Measurements from ENCODE around the gene IL6R.

IL6R gene

DNA sequence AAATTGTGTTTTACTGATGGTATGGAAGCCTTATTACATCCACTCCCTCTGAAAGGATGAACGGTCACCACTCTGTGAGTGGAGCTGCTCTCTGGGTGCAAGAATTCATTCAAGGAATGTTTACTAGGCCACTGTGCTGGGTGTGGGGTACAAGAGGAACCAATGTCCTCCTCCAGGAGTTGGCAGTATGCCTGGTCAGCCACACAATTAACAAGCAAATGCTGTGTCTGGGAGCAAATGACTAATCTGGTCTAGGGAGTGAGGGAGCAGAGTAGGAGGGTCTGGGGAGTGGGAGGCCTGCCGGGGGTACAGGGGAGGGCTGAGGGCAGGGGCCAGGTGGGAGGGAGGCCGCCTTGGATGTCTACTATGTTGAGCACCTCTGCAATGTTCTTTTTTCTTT is 69.7 kb downstream of the IL6R start:
- Mint-ChIP-seq H3K27me3 (ENCODE audit: low read depth) (no peaks in the 10 kb centered on the region), H3K36me3 (ENCODE audit: low read depth) (no peaks in the 10 kb centered on the region), H3K4me1 (peaks cover 11% of the 10 kb centered on the region), H3K4me3 (no peak overlapping the region), H3K27ac (peak overlapping the region; percentile 50 to 80 (median 61)), H3K9me3 (no peaks in the 10 kb centered on the region)
- TF ChIP-seq, protein P1, sequence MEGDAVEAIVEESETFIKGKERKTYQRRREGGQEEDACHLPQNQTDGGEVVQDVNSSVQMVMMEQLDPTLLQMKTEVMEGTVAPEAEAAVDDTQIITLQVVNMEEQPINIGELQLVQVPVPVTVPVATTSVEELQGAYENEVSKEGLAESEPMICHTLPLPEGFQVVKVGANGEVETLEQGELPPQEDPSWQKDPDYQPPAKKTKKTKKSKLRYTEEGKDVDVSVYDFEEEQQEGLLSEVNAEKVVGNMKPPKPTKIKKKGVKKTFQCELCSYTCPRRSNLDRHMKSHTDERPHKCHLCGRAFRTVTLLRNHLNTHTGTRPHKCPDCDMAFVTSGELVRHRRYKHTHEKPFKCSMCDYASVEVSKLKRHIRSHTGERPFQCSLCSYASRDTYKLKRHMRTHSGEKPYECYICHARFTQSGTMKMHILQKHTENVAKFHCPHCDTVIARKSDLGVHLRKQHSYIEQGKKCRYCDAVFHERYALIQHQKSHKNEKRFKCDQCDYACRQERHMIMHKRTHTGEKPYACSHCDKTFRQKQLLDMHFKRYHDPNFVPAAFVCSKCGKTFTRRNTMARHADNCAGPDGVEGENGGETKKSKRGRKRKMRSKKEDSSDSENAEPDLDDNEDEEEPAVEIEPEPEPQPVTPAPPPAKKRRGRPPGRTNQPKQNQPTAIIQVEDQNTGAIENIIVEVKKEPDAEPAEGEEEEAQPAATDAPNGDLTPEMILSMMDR (IDR thresholded peaks at IDR 0.05; ENCODE audit: unreplicated experiment in 3 of 3): no peak

DNA sequence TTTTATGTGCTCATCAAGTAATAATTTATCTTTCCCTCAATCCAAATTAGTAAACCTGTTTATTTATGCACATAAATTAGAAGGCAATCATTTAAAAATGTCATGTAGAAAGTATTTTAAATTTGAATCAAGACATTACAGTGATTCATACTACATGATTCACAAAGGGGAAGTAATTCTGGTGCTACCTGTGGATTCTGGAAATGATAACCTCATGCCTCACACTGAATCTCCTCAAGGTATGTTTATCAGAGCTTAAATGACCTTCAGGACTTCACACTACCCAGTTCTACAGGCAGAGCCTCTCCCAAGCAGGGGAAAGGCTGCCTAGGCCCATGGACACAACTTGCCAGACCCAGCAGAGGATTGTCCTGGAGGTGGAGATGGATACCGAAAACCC is 71.6 kb downstream of the IL6R start:
- no peak overlapping the region for H3K27ac Mint-ChIP-seq
- no peaks in the 10 kb centered on the region for H3K27me3 Mint-ChIP-seq (ENCODE audit: low read depth)
- H3K4me1 Mint-ChIP-seq: peaks cover 20% of the 10 kb centered on the region
- no peaks in the 10 kb centered on the region for H3K36me3 Mint-ChIP-seq (ENCODE audit: low read depth)
- TF ChIP-seq, protein P1 (IDR thresholded peaks at IDR 0.05; ENCODE audit: unreplicated experiment in 3 of 3): no peak
- H3K4me3 Mint-ChIP-seq: no peak overlapping the region
- H3K9me3 Mint-ChIP-seq: no peaks in the 10 kb centered on the region

DNA sequence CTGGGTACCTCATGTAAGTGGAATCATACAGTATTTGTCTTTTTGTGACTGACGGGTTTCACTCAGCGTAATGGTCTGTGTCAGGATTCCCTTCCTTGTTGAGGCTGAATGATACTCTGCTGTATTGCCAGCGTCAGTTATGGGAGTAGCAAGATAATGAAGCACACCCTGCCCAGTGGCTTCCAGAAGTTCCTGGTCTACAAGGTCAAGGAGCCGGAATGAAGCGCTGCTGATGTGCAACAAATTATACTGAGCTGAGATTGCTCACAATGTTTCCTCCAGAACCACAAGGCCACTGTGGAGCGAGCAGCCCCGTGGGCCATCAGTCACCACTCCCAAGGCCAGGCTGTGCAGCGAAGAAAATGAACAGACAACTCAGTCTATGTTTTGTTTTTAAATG is 72.9 kb downstream of the IL6R start:
- Mint-ChIP-seq H3K36me3 (ENCODE audit: low read depth) (no peaks in the 10 kb centered on the region), H3K4me3 (no peak overlapping the region), H3K9me3 (no peaks in the 10 kb centered on the region), H3K27me3 (ENCODE audit: low read depth) (no peaks in the 10 kb centered on the region), H3K27ac (no peak overlapping the region), H3K4me1 (peaks cover 20% of the 10 kb centered on the region)
- TF ChIP-seq, protein P1 (IDR thresholded peaks at IDR 0.05; ENCODE audit: unreplicated experiment in 3 of 3): no peak

DNA sequence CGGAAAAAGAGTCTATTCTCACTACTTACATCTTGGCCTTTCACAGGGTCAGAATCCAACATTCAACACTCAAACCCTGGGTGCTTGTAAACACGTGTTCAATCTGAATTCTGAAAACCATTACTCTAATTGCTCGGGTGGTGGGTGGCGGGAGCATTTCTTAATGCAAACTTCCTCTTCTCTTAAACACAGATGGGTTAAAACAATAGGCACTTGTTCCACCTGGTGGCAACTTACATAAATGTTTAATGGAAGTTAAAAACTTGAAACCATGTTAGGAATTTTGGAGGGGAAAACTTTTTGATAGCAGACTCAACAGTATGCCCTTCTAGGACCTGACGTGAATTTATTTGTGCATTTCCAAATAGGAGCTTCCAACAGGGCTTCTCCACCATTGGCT is 73.5 kb downstream of the IL6R start:
- TF ChIP-seq, protein P1 (IDR thresholded peaks at IDR 0.05; ENCODE audit: unreplicated experiment in 3 of 3): peak in 1 of 3 experiments; percentile 18
- Mint-ChIP-seq H3K9me3 (no peaks in the 10 kb centered on the region), H3K27ac (peak overlapping the region in 1 of 3 experiments; percentile 56), H3K27me3 (ENCODE audit: low read depth) (no peaks in the 10 kb centered on the region), H3K36me3 (ENCODE audit: low read depth) (no peaks in the 10 kb centered on the region), H3K4me1 (peaks cover 20% of the 10 kb centered on the region), H3K4me3 (no peak overlapping the region)

DNA sequence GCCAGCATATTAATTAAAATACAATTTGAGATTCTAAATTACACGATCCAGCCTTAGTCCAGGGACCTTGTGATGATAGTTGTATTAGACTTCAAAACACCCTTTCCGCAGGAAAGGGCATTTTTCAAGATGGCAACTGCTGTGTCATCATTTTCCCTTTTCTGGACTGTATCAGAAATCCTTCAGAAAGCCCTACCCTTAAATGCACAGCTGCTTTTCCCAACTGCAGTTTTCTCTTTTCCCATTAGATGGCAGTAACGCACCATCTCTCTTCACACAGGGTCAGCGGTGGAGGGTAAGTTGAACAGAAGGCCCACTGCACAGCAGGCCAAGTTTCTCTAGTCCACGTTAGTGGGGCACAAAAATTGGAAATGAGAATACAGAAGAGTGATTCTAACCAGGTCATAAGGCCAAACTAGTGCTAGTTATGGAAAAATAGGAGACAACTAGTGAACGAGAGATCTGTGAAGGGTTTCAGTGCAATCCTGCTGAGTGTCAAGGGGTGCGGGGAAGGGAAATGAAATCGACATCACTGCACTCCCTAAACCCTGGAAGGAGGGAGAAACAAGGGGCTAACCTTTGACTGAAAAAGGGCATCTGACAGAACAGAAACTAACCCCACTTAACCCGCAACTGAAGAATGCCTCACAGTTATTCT is 74.8 kb downstream of the IL6R start:
- H3K4me3 Mint-ChIP-seq: no peak overlapping the region
- TF ChIP-seq, protein P1 (IDR thresholded peaks at IDR 0.05; ENCODE audit: unreplicated experiment in 3 of 3): peak; percentile 92 to 95 (median 93)
- peak overlapping the region in 2 of 3 experiments; percentile 20 to 43 for H3K27ac Mint-ChIP-seq
- no peaks in the 10 kb centered on the region for H3K36me3 Mint-ChIP-seq (ENCODE audit: low read depth)
- H3K9me3 Mint-ChIP-seq: no peaks in the 10 kb centered on the region
- H3K27me3 Mint-ChIP-seq (ENCODE audit: low read depth): no peaks in the 10 kb centered on the region
- peaks cover 17% of the 10 kb centered on the region for H3K4me1 Mint-ChIP-seq

DNA sequence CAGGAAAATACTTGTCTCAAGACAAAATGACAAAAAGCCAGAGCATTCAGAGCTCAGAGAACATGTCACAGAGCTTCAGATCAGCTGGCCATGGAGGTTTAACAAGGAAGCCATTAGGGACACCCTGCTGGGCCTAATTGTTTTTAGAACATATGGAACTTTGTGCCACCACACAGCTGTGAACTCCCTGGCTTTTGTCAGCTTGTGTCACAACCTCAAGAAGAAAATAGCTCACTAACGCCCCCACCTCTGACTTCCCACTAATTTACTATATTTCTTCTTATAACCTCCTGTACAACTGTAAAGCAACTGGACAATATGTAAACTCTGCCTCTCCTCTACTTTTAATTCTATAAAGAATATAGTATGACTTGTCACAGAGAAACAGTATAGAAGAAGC is 75.9 kb downstream of the IL6R start:
- no peaks in the 10 kb centered on the region for H3K27me3 Mint-ChIP-seq (ENCODE audit: low read depth)
- no peak overlapping the region for H3K4me3 Mint-ChIP-seq
- H3K9me3 Mint-ChIP-seq: no peaks in the 10 kb centered on the region

More for the DNA sequence above, 75.9 kb downstream of the IL6R start:
- peaks cover 25% of the 10 kb centered on the region for H3K4me1 Mint-ChIP-seq
- H3K36me3 Mint-ChIP-seq (ENCODE audit: low read depth): no peaks in the 10 kb centered on the region
- H3K27ac Mint-ChIP-seq: peak overlapping the region in 2 of 3 experiments; percentile 7 to 21
- TF ChIP-seq, protein P1 (IDR thresholded peaks at IDR 0.05; ENCODE audit: unreplicated experiment in 3 of 3): no peak

Data from nephron (organoid).